IPS-20b (cell line): ENCODE measurements around the gene GNG3.
"Not testable (repeated sequence)": the region's sequence is repeated elsewhere in the genome, so short reads cannot be mapped to it uniquely, and the experiment has no call there.

Experiments
- H3K27ac ChIP-seq: one replicate; pipeline ENCODE4 v1.5.1; 2013; ENCODE audit warnings: low read length
- H3K27me3 ChIP-seq: 2 replicates; pipeline ENCODE4 v1.6.1; 2013; ENCODE audit warnings: mild to moderate bottlenecking, low read length, inconsistent platforms; ENCODE audit not compliant: insufficient read depth
- H3K36me3 ChIP-seq: 2 replicates; pipeline ENCODE4 v1.6.1; 2013; ENCODE audit warnings: low read depth, mild to moderate bottlenecking, inconsistent platforms, low read length, moderate library complexity; ENCODE audit not compliant: insufficient read depth
- H3K4me1 ChIP-seq: 2 replicates; pipeline ENCODE4 v1.6.1; 2013; ENCODE audit warnings: mild to moderate bottlenecking, control low read depth, inconsistent platforms, low read length, moderate library complexity; ENCODE audit not compliant: insufficient read depth
- H3K4me3 ChIP-seq: 2 replicates; pipeline ENCODE4 v1.5.1; 2013; ENCODE audit warnings: mild to moderate bottlenecking, low read length, inconsistent platforms
- H3K9ac ChIP-seq: 2 replicates; pipeline ENCODE4 v1.6.1; 2013; ENCODE audit warnings: low read depth, mild to moderate bottlenecking, inconsistent platforms, low read length, moderate library complexity
- H3K9me3 ChIP-seq: 2 replicates; pipeline ENCODE4 v1.6.1; 2013; ENCODE audit warnings: mild to moderate bottlenecking, low read depth, low read length, inconsistent platforms; ENCODE audit not compliant: insufficient read depth

The GNG3 gene

GRCh38 chr11:62725646-62726045 is 18.2 kb downstream of the GNG3 start:
- Histone ChIP-seq H3K4me3 (peak overlapping the region; percentile 92), H3K9me3 (no peaks in the 10 kb centered on the region), H3K9ac (peak overlapping the region; percentile 94), H3K36me3 (peaks cover 43% of the 10 kb centered on the region), H3K27ac (no peak overlapping the region), H3K27me3 (no peaks in the 10 kb centered on the region), H3K4me1 (peaks cover 7% of the 10 kb centered on the region; the same call in 1 of the 2 replicates)

DNA sequence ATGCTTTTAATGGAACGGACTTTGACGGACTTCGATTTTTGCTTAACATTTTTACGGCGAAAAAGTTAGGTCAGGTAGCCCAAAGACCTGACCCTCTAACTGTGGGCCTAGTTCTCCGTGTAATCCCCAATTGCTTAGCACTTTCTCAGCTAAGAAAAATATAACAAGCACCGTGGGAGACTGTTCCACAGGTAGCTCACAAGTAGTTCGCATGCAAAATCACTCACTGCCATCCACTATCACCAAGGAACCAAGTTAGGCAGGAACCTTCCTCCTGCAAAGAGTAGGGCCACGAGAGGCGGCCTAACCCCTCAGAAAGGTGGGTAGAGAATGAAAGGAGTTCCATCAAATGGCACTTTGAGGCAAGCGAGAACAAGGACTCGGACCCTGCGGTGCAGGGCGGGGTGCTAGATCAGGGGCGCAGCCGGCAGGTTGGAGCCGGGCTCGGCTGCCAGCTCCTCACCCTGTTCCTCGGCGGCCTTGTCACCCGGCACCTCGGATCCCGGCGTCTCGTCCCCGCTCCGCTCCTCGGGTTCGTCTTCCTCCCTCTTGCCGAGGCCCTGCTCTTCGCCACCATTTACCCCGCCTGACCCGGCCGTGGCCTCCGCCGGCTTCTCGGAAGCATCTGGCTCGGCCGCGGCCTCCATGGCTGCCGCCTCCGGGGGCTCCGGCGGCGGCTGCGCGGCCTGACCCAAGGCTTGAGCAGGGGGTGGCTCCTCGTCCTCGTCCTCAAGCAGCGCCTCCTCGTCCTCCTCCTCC is 18.9 kb downstream of the GNG3 start:
- Histone ChIP-seq H3K36me3 (peaks cover 40% of the 10 kb centered on the region), H3K27ac (no peak overlapping the region), H3K27me3 (no peaks in the 10 kb centered on the region), H3K4me1 (peaks cover 7% of the 10 kb centered on the region; the same call in 1 of the 2 replicates), H3K9me3 (no peaks in the 10 kb centered on the region), H3K4me3 (peak overlapping the region; percentile 92), H3K9ac (peak overlapping the region; percentile 94)

- Histone ChIP-seq H3K36me3 (peaks cover 37% of the 10 kb centered on the region), H3K4me1 (peaks cover 7% of the 10 kb centered on the region; the same call in 1 of the 2 replicates), H3K27ac (peak overlapping the region; percentile 84), H3K4me3 (peak overlapping the region; percentile 92), H3K27me3 (no peaks in the 10 kb centered on the region), H3K9me3 (no peaks in the 10 kb centered on the region), H3K9ac (peak overlapping the region; percentile 94; the same call in 1 of the 2 replicates)
Measured at GRCh38 chr11:62726915-62727164, 19.4 kb downstream of the GNG3 start.

GRCh38 chr11:62727165-62727871 is 19.8 kb downstream of the GNG3 start, which contains the start of gene HNRNPUL2:
Gene HNRNPUL2 (minus strand): TSS chr11:62727457. CDS start chr11:62727156, 301 bp downstream.
- Histone ChIP-seq H3K9ac (peak within 1 kb of the TSS; percentile 94), H3K4me3 (peak within 1 kb of the TSS; percentile 92), H3K9me3 (no peaks in the 10 kb centered on the region), H3K4me1 (peaks cover 7% of the 10 kb centered on the region; the same call in 1 of the 2 replicates), H3K27ac (peak within 1 kb of the TSS; percentile 91), H3K27me3 (no peaks in the 10 kb centered on the region), H3K36me3 (peaks cover 32% of the 10 kb centered on the region)

- Histone ChIP-seq H3K36me3 (peaks cover 29% of the 10 kb centered on the region), H3K4me3 (peak overlapping the region; percentile 92), H3K4me1 (peaks cover 7% of the 10 kb centered on the region; the same call in 1 of the 2 replicates), H3K9me3 (no peaks in the 10 kb centered on the region), H3K27ac (peak overlapping the region; percentile 91), H3K27me3 (no peaks in the 10 kb centered on the region), H3K9ac (peak overlapping the region; percentile 94)
Measured at GRCh38 chr11:62727872-62728170, 20.3 kb downstream of the GNG3 start.

- peaks cover 29% of the 10 kb centered on the region for H3K36me3 ChIP-seq
Measured at GRCh38 chr11:62728171-62728988, 20.9 kb downstream of the GNG3 start, which contains the start of gene TTC9C. Gene TTC9C (plus strand): TSS chr11:62728486. CDS start chr11:62728849, 363 bp downstream.

GRCh38 chr11:62730076-62730475 is 22.6 kb downstream of the GNG3 start:
- H3K9me3 ChIP-seq, H3K9ac ChIP-seq, H3K4me1 ChIP-seq, H3K27me3 ChIP-seq, H3K27ac ChIP-seq: not testable (repeated sequence)
- Histone ChIP-seq H3K36me3 (peaks cover 21% of the 10 kb centered on the region), H3K4me3 (peak overlapping the region; percentile 43; the same call in 1 of the 2 replicates)

More at GRCh38 chr11:62728171-62728988, 20.9 kb downstream of the GNG3 start, which contains the start of gene TTC9C:
- Histone ChIP-seq H3K9me3 (no peaks in the 10 kb centered on the region), H3K4me3 (peak within 1 kb of the TSS; percentile 92), H3K4me1 (peaks cover 7% of the 10 kb centered on the region; the same call in 1 of the 2 replicates), H3K27ac (peak within 1 kb of the TSS; percentile 91), H3K27me3 (no peaks in the 10 kb centered on the region), H3K9ac (peak within 1 kb of the TSS; percentile 94)

DNA sequence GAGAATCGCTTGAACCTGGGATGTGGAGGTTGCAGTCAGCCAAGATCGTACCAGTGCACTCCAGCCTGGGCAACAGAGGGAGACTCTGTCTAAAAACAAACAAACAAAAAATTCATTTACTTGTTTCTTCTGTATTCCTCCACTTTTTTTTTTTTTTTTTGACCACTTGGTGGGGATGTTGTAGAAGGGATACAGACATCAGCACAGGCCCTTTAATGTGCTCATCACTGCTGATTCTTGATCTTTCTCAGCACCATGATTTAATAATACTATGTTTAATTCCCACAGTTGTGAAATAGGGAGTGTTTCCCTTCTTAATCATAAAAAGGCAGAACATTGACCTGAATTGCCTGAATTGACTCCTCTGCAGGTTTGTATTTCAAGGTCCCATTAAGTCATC is 25.4 kb downstream of the GNG3 start:
- H3K9ac ChIP-seq: no peak overlapping the region
- no peaks in the 10 kb centered on the region for H3K4me1 ChIP-seq
- no peak overlapping the region for H3K27ac ChIP-seq
- no peaks in the 10 kb centered on the region for H3K27me3 ChIP-seq
- H3K9me3 ChIP-seq: no peaks in the 10 kb centered on the region
- H3K36me3 ChIP-seq: peaks cover 39% of the 10 kb centered on the region
- H3K4me3 ChIP-seq: no peak overlapping the region

GRCh38 chr11:62737196-62737595 is 29.7 kb downstream of the GNG3 start:
- no peak overlapping the region for H3K9ac ChIP-seq
- no peaks in the 10 kb centered on the region for H3K9me3 ChIP-seq
- H3K4me3 ChIP-seq: no peak overlapping the region
- H3K36me3 ChIP-seq: peaks cover 52% of the 10 kb centered on the region
- H3K4me1 ChIP-seq: no peaks in the 10 kb centered on the region
- no peak overlapping the region for H3K27ac ChIP-seq
- H3K27me3 ChIP-seq: no peaks in the 10 kb centered on the region

GRCh38 chr11:62747475-62748160 is 40.1 kb downstream of the GNG3 start:
- Histone ChIP-seq H3K36me3 (peaks cover 33% of the 10 kb centered on the region), H3K4me3 (no peak overlapping the region), H3K4me1 (no peaks in the 10 kb centered on the region), H3K9ac (no peak overlapping the region), H3K9me3 (no peaks in the 10 kb centered on the region), H3K27ac (no peak overlapping the region), H3K27me3 (no peaks in the 10 kb centered on the region)

GRCh38 chr11:62749931-62750330 is 42.5 kb downstream of the GNG3 start:
- H3K4me3 ChIP-seq, H3K27ac ChIP-seq, H3K4me1 ChIP-seq, H3K9me3 ChIP-seq, H3K9ac ChIP-seq, H3K27me3 ChIP-seq: not testable (repeated sequence)
- H3K36me3 ChIP-seq: peaks cover 42% of the 10 kb centered on the region
